HepG2 (cell line): ENCODE results near the gene ZNF75A. TPM values are rescaled to one million over a fixed set of nuclear protein-coding genes. Genes with fewer than 3 reads are reported as not detected.

Source experiments
- ATAC-seq: fragments of 200-7000 bp; cut with Tn5 transposase; 3 replicates; pipeline ENCODE4 v1.9.1; 2020; ENCODE audit warnings: mild to moderate bottlenecking, moderate library complexity
- BruUV-seq: library from RNA; stranded (reverse); fragments of 400-500 nt; replicated peaks from 2 replicates; lab custom pipeline; 2021; lab: Mats Ljungman, UMichigan
- CTCF ChIA-PET: fragments of 300-600 bp; formaldehyde crosslinking; extraction: SDS; loops from one replicate; lab custom pipeline; 2021; ENCODE audit warnings: low total read pairs, inconsistent platforms, low intra/inter-chr PET ratio; lab: Yijun Ruan, JAX
- POLR2A ChIA-PET: fragments of 350-600 bp; sonication (Branson Sonifier 250); formaldehyde crosslinking; loops from one replicate; lab custom pipeline; 2020; ENCODE audit warnings: antibody characterized with exemption, inconsistent platforms; lab: Yijun Ruan, JAX
- DNase-seq: peaks from one replicate; pipeline ENCODE4 v3.0.0-alpha.2; 2015; ENCODE audit warnings: low spot score
- FAIRE-seq: peaks from 3 replicates; lab custom pipeline; 2011; peaks lifted over from hg19 to GRCh38; lab: Jason Lieb, UNC
- H2AFZ ChIP-seq: one replicate; pipeline ENCODE4 v1.6.1; 2011; ENCODE audit warnings: low read length, inconsistent platforms
- H3K27ac ChIP-seq: fragments of 300-600 bp; 3 replicates; pipeline ENCODE4 v1.8.0; 2011; ENCODE audit warnings: mixed run types, mild to moderate bottlenecking, mixed read lengths, low read length, inconsistent platforms; ENCODE audit not compliant: insufficient read depth; ENCODE audit errors: extremely low read length
- H3K27me3 ChIP-seq, 2 experiments: fragments of 200-600 bp in 1 of 2; 2 replicates in 1 of 2; 3 replicates in 1 of 2; pipeline versions ENCODE4 v1.6.0 to v1.8.0; 2011; ENCODE audit warnings: low read length in 2 of 2, mild to moderate bottlenecking in 2 of 2, moderate library complexity in 2 of 2, inconsistent platforms in 1 of 2; ENCODE audit not compliant: insufficient read depth in 2 of 2, control insufficient read depth in 1 of 2
- H3K36me3 ChIP-seq, 2 experiments: fragments of 200-600 bp in 1 of 2; replicated peaks in 1 of 2; 2 replicates in 1 of 2; 3 replicates in 1 of 2; pipeline versions ENCODE4 v1.5.1 to v1.8.0; 2011; ENCODE audit warnings: low read length in 2 of 2, inconsistent platforms in 1 of 2; ENCODE audit not compliant: insufficient read depth in 2 of 2, control insufficient read depth in 1 of 2
- H3K4me1 ChIP-seq: 2 replicates; pipeline ENCODE4 v1.5.1; 2012; ENCODE audit warnings: low read length, inconsistent platforms; ENCODE audit not compliant: insufficient read depth
- H3K4me2 ChIP-seq: 2 replicates; pipeline ENCODE4 v1.6.0; 2011; ENCODE audit warnings: low read depth, low read length, inconsistent platforms
- H3K4me3 ChIP-seq, 3 experiments: fragments of 200-600 bp in 1 of 3; sonication (generic), shearing (Covaris generic) in 1 of 3; replicated peaks in 1 of 3; 2 replicates each; pipeline ENCODE4 v1.5.1; 2011 to 2016; ENCODE audit warnings: low read length in 3 of 3, inconsistent platforms in 2 of 3, low read depth in 2 of 3, mild to moderate bottlenecking in 2 of 3, control low read depth in 1 of 3, mixed read lengths in 1 of 3; ENCODE audit not compliant: insufficient read depth in 1 of 3
- H3K79me2 ChIP-seq: one replicate; pipeline ENCODE4 v1.6.1; 2011; ENCODE audit warnings: low read length, inconsistent platforms; ENCODE audit not compliant: insufficient read depth
- H3K9ac ChIP-seq: 2 replicates; pipeline ENCODE4 v1.6.0; 2011; ENCODE audit warnings: mild to moderate bottlenecking, low read depth, low read length, inconsistent platforms; ENCODE audit not compliant: insufficient read depth
- H3K9me3 ChIP-seq: 2 replicates; pipeline ENCODE4 v1.5.1; 2012; ENCODE audit warnings: mild to moderate bottlenecking, low read length
- H4K20me1 ChIP-seq: 2 replicates; pipeline ENCODE4 v1.6.0; 2011; ENCODE audit warnings: inconsistent platforms, mild to moderate bottlenecking, low read length, moderate library complexity; ENCODE audit not compliant: insufficient read depth
- GATAD2A ChIP-seq: IDR thresholded peaks from 2 replicates; pipeline ENCODE4 v1.6.1; 2016
- KLF6 ChIP-seq: IDR thresholded peaks from 2 replicates; pipeline ENCODE4 v1.8.0; 2016; ENCODE audit warnings: missing biosample characterization, missing genetic modification reagents
- NFIC ChIP-seq: IDR thresholded peaks from 2 replicates; pipeline ENCODE4 v1.6.1; 2012; ENCODE audit warnings: mild to moderate bottlenecking, low read length, inconsistent platforms
- PITX1 ChIP-seq: sonication (generic); formaldehyde crosslinking; IDR thresholded peaks from 2 replicates; pipeline ENCODE4 v1.5.1; 2020; ENCODE audit warnings: mild to moderate bottlenecking, missing genetic modification reagents
- PRDM10 ChIP-seq: sonication (generic); formaldehyde crosslinking; IDR thresholded peaks from 2 replicates; pipeline ENCODE4 v1.4.0; 2020; ENCODE audit warnings: low read depth, missing genetic modification reagents
- SALL1 ChIP-seq: sonication (generic); formaldehyde crosslinking; IDR thresholded peaks from 2 replicates; pipeline ENCODE4 v1.8.0; 2022; ENCODE audit warnings: mild to moderate bottlenecking, missing genetic modification reagents
- SAP130 ChIP-seq: IDR thresholded peaks from 2 replicates; pipeline ENCODE4 v1.6.1; 2016; ENCODE audit warnings: low read depth
- ZC3H13 ChIP-seq: sonication (generic); formaldehyde crosslinking; IDR thresholded peaks from 2 replicates; pipeline ENCODE4 v1.8.1; 2023; ENCODE audit warnings: mild to moderate bottlenecking, missing genetic modification reagents, moderate library complexity
- ZNF761 ChIP-seq: sonication (generic); formaldehyde crosslinking; conservative IDR thresholded peaks from 2 replicates; pipeline ENCODE4 v1.4.0; 2020; ENCODE audit warnings: mild to moderate bottlenecking, missing genetic modification reagents
- WGBS: methylation state at CpG from one replicate; pipeline ENCODE4 v1.1.6; 2017; ENCODE audit warnings: low lambda C conversion rate; 5-methylcytosine and 5-hydroxymethylcytosine counted together
- in situ Hi-C: cut with HindIII; loops from 2 replicates; pipeline ENCODE4 v1.10.0; 2017; ENCODE audit warnings: low pct_unique_long_range_greater_than_20kb; ENCODE audit not compliant: extremely low pct_ligation_motif_present
- intact Hi-C: fragments of 100-400 bp; cut with micrococcal nuclease; formaldehyde crosslinking; loops from one replicate; pipeline ENCODE4 v1.10.0; 2022; ENCODE audit not compliant: unreplicated experiment
- polyA plus RNA-seq, 8 experiments: library from polyadenylated mRNA; depleted of rRNA in 3 of 8; stranded (reverse) in 7 of 8; unstranded in 1 of 8; fragments of >200 nt; fragmentation: Illumina TruSeq in 4 of 8; extraction: Trizol in 4 of 8; gene quantifications; 2 replicates each; pipeline versions ENCODE4 v1.2.1 to v1.2.3, GENCODE V29; 2011 to 2016; ENCODE audit warnings: low read depth in 4 of 8, missing spikeins in 1 of 8, mixed read lengths in 1 of 8; ENCODE audit not compliant: insufficient read depth in 1 of 8
- total RNA-seq, 5 experiments: library from RNA; depleted of rRNA; stranded (reverse); fragments of >200 nt; fragmentation: Illumina TruSeq; extraction: Trizol; gene quantifications; 2 replicates each; pipeline ENCODE4 v1.2.3, GENCODE V29; 2016; ENCODE audit warnings: low read depth in 1 of 5
- TF ChIP-seq, protein P1 (sequence below): conservative IDR thresholded peaks from 2 replicates; pipeline ENCODE4 v1.6.1; 2018; ENCODE audit warnings: missing genetic modification reagents

Gene ZNF75A
- total and polyA plus RNA-seq, 2 of the 13 experiments (the other 11 are each of a cell fraction or from before 2014, with no cell fraction given), result 1.4 to 2.1 TPM

GRCh38 chr16:3262517-3262916 lies 42.8 kb upstream of the ZNF75A start:
- intact Hi-C loops (loop anchor here (5.0 kb wide), 1 partner anchor 70 kb away; no protein-coding TSS in a partner anchor), in situ Hi-C loops (no loop called here)
- ATAC-seq, result no peak
- WGBS, result 26% methylated on average over 3 of the region's 4 CpGs
- no peak for DNase-seq
- TF ChIP-seq SAP130, result peak; percentile 2; the same call in 1 of the 2 replicates
- no peak for TF ChIP-seq SALL1 (CRISPR knock-in tag)
- TF ChIP-seq KLF6 (CRISPR knock-in tag), result no peak
- TF ChIP-seq NFIC, result no peak
- TF ChIP-seq PITX1, result no peak
- TF ChIP-seq ZNF761 (CRISPR knock-in tag), result no peak
- peak; percentile 88 for TF ChIP-seq PRDM10
- TF ChIP-seq ZC3H13 (CRISPR knock-in tag), result no peak
- no peak for TF ChIP-seq GATAD2A
- TF ChIP-seq, protein P1, sequence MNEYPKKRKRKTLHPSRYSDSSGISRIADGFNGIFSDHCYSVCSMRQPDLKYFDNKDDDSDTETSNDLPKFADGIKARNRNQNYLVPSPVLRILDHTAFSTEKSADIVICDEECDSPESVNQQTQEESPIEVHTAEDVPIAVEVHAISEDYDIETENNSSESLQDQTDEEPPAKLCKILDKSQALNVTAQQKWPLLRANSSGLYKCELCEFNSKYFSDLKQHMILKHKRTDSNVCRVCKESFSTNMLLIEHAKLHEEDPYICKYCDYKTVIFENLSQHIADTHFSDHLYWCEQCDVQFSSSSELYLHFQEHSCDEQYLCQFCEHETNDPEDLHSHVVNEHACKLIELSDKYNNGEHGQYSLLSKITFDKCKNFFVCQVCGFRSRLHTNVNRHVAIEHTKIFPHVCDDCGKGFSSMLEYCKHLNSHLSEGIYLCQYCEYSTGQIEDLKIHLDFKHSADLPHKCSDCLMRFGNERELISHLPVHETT, result no peak
- peaks cover 0 to 1% of the 10 kb centered on the region in 2 experiments; a peak in 1 of 5 replicates for H3K27me3 ChIP-seq
- peak overlapping the region in 2 of 3 experiments; percentile 60 to 79; a peak in 2 of 6 replicates for H3K4me3 ChIP-seq
- no peak for FAIRE-seq
- ChIA-PET POLR2A (interaction anchor here (1.6 to 2.3 kb wide), 2 partner anchors 21 to 104 kb away, joined by 7 to 10 read pairs; partner anchors contain the start of gene ZNF263), CTCF (no interaction called here)
- no peaks in the 10 kb centered on the region for H3K79me2 ChIP-seq
- no TSS peak for BruUV-seq
- H3K4me1 ChIP-seq, result peaks cover 75% of the 10 kb centered on the region
- H3K9me3 ChIP-seq, result no peaks in the 10 kb centered on the region
- no peaks in the 10 kb centered on the region for H4K20me1 ChIP-seq
- peak overlapping the region; percentile 95 for H3K27ac ChIP-seq
- H3K4me2 ChIP-seq, result peak overlapping the region; percentile 73
- no peak overlapping the region for H2AFZ ChIP-seq
- peak overlapping the region; percentile 78; the same call in 1 of the 2 replicates for H3K9ac ChIP-seq
- no peaks in the 10 kb centered on the region for H3K36me3 ChIP-seq
